ENCODE results near the gene DDR2.

DNA sequence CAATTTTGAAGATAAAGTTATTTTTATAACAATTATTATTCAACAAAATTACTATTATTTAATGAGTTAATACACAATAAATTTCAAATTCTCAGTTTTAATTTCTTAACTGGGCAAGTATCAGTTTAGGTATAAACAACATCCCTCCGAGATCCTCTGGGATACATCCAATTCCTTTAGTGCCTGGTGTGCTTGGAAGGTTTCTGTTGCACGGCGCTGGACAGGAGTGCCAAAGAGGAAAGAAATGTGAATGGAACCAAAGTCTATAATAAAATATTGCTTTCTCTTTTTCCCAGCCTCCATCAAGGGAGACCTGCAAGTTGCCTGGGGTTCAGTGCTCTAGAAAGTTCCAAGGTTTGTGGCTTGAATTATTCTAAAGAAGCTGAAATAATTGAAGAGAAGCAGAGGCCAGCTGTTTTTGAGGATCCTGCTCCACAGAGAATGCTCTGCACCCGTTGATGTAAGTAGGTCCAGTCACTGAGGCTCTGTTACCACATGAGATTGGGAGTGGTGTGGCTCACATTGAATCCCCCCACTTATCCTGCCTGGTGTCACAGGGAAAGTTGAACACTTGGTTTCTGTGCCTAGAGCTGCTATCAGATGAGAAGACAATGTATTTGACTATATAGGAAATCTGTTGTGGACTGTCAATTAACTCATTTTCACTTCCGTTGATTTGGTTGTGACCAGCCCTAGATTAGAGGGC, 22.8 kb downstream of the DDR2 start:
- TF ChIP-seq, protein P1, sequence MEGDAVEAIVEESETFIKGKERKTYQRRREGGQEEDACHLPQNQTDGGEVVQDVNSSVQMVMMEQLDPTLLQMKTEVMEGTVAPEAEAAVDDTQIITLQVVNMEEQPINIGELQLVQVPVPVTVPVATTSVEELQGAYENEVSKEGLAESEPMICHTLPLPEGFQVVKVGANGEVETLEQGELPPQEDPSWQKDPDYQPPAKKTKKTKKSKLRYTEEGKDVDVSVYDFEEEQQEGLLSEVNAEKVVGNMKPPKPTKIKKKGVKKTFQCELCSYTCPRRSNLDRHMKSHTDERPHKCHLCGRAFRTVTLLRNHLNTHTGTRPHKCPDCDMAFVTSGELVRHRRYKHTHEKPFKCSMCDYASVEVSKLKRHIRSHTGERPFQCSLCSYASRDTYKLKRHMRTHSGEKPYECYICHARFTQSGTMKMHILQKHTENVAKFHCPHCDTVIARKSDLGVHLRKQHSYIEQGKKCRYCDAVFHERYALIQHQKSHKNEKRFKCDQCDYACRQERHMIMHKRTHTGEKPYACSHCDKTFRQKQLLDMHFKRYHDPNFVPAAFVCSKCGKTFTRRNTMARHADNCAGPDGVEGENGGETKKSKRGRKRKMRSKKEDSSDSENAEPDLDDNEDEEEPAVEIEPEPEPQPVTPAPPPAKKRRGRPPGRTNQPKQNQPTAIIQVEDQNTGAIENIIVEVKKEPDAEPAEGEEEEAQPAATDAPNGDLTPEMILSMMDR (IDR thresholded peaks at IDR 0.05), result no peak
- TF ChIP-seq POLR2A (IDR thresholded peaks at IDR 0.05), result no peak
